ENCODE data around the gene PSMG4.

DNA sequence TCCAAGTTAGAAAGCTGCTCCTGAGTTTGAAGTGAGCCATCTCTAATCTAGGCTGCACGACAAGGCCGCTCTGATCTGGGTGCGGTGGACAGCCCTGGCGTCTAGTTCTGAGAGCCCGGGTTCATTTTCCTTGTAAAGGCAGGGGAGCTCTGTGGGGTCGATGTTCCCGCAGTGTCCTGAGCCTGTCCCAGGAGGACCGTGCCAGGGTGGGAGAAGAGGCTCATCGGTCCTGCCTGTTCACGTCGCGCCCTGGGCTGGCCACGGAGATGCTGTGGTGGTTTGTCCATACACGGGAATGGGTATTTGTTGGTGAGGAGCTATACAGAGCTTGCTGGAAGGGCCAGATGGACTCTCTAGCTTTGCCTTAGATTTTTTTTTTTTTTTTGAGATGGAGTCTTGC lies 27.0 kb downstream of the PSMG4 start:
- TF ChIP-seq POLR2AphosphoS5 (IDR thresholded peaks at IDR 0.05; ENCODE audit: low read depth): no peak
- TF ChIP-seq, protein P1, sequence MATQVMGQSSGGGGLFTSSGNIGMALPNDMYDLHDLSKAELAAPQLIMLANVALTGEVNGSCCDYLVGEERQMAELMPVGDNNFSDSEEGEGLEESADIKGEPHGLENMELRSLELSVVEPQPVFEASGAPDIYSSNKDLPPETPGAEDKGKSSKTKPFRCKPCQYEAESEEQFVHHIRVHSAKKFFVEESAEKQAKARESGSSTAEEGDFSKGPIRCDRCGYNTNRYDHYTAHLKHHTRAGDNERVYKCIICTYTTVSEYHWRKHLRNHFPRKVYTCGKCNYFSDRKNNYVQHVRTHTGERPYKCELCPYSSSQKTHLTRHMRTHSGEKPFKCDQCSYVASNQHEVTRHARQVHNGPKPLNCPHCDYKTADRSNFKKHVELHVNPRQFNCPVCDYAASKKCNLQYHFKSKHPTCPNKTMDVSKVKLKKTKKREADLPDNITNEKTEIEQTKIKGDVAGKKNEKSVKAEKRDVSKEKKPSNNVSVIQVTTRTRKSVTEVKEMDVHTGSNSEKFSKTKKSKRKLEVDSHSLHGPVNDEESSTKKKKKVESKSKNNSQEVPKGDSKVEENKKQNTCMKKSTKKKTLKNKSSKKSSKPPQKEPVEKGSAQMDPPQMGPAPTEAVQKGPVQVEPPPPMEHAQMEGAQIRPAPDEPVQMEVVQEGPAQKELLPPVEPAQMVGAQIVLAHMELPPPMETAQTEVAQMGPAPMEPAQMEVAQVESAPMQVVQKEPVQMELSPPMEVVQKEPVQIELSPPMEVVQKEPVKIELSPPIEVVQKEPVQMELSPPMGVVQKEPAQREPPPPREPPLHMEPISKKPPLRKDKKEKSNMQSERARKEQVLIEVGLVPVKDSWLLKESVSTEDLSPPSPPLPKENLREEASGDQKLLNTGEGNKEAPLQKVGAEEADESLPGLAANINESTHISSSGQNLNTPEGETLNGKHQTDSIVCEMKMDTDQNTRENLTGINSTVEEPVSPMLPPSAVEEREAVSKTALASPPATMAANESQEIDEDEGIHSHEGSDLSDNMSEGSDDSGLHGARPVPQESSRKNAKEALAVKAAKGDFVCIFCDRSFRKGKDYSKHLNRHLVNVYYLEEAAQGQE (IDR thresholded peaks at IDR 0.05; ENCODE audit: insufficient replicate concordance, low read depth): no peak

Data from HL-60 (cell line).